Right cardiac atrium (tissue), 5 donors: ENCODE results near the gene ZBED4. TPM values are rescaled to one million over a fixed set of nuclear protein-coding genes. Genes with fewer than 3 reads are reported as not detected.

Source experiments
- ATAC-seq, 2 donors: fragments of 200-7000 bp; cut with Tn5 transposase; one replicate each; pipeline versions ENCODE4 v1.8.0 to v1.9.1; 2020; ENCODE audit warnings: moderate library complexity in 2 of 2, mild to moderate bottlenecking in 1 of 2
- DNase-seq, 3 donors: peaks; one replicate each; pipeline ENCODE4 v3.0.0-alpha.2; 2020
- H3K27ac ChIP-seq: one replicate; pipeline ENCODE4 v1.5.1; 2013; ENCODE audit warnings: mild to moderate bottlenecking, low read length, control low read depth, moderate library complexity
- H3K27me3 ChIP-seq: one replicate; pipeline ENCODE4 v1.6.1; 2013; ENCODE audit not compliant: control insufficient read depth, insufficient read depth
- H3K4me1 ChIP-seq: one replicate; pipeline ENCODE4 v1.6.1; 2013; ENCODE audit warnings: low read length; ENCODE audit not compliant: control insufficient read depth, insufficient read depth
- H3K4me3 ChIP-seq: one replicate; pipeline ENCODE4 v1.5.1; 2013; ENCODE audit warnings: low read length, control low read depth
- H3K9me3 ChIP-seq: one replicate; pipeline ENCODE4 v1.6.1; 2013; ENCODE audit warnings: low read length; ENCODE audit not compliant: control insufficient read depth
- WGBS: extraction: QIAGEN DNeasy Blood & Tissue Kit; methylation state at CpG from one replicate; pipeline ENCODE4 v1.1.7; 2013; 5-methylcytosine and 5-hydroxymethylcytosine counted together
- intact Hi-C, 4 donors: fragments of 100-400 bp; cut with DNase I; formaldehyde crosslinking; loops; one replicate each; pipeline versions ENCODE4 v1.11.0 to v1.14.0; 2022 to 2023
- polyA plus RNA-seq: library from polyadenylated mRNA; stranded (reverse); fragments of 200-250 nt; gene quantifications from one replicate; pipeline ENCODE4 v1.2.3, GENCODE V29; 2013
- total RNA-seq, 4 donors: library from RNA; stranded (reverse); fragmentation: NEBNext Ultra II Directional; extraction: Animal tissue kit (Norgen Biotek cat#: 25700); gene quantifications; one replicate each; pipeline ENCODE4 v1.2.1, GENCODE V29; 2021
- donor health status: healthy with polysubstance abuse.
- donor health status: DM: no; HTN: yes; CAD: no.
- donor health status: DM: no; HTN: no; CAD: no.
- donor health status: DM: no; HTN: yes; CAD: no; lungs with severe emphysema.
- donor health status: DM: yes; HTN: yes; CAD: no.

Gene ZBED4
- total and polyA plus RNA-seq, 5 donors: 2.3 to 5.3 (median 3.9) TPM

DNA sequence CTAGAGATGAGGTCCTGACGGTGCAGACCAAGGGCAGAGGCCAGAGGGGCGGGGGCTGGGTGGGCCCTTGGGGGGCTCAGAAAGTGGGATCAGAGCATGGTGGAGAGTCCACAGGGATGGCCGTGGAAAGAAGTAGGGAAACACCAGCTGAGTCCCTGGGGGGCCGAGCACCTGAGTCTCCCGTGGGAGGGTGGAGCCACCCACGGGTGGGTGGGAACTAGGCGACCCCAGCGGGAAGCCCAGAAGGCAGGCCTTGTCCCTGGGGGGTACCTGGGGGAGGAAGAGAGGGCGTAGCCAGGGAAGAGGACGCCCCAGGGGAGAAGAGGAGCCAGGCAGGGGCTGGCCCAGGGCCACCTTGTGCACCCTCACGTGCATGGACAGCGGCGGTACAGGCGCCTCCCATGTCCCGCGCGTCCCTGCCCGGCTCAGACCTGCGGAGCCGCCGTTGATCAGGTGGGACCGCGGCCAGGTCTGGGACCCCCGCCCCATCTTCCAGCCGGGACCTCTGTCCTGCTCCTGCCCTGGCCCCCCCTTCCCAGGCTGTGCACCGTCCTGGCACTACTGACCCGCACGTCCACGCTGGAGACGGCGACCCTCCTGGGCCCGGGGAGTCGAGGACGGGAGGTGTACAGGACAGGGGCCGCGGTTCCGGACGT is 75.0 kb downstream of the ZBED4 start:
- DNase-seq: no peak
- no peaks in the 10 kb centered on the region for H3K9me3 ChIP-seq
- no peak overlapping the region for H3K4me3 ChIP-seq
- intact Hi-C loops: loop anchor here in 3 of 4 donors (1.0 to 5.0 kb wide), 4 partner anchors 64 to 104 kb away; no protein-coding TSS in a partner anchor
- no peak overlapping the region for H3K27ac ChIP-seq
- no peaks in the 10 kb centered on the region for H3K27me3 ChIP-seq
- WGBS: 38% methylated on average over 38 of the region's 38 CpGs
- H3K4me1 ChIP-seq: peaks cover 3% of the 10 kb centered on the region
- no peak for ATAC-seq

GRCh38 chr22:49929211-49929979 is 75.8 kb downstream of the ZBED4 start:
- ATAC-seq (peak; percentile 42 to 54), DNase-seq (peak; percentile 58 to 86 (median 86))
- no peaks in the 10 kb centered on the region for H3K27me3 ChIP-seq
- no peak overlapping the region for H3K27ac ChIP-seq
- peaks cover 6% of the 10 kb centered on the region for H3K4me1 ChIP-seq
- intact Hi-C loops: loop anchor here in 3 of 4 donors (1.0 to 5.0 kb wide), 4 partner anchors 63 to 103 kb away; no protein-coding TSS in a partner anchor
- no peaks in the 10 kb centered on the region for H3K9me3 ChIP-seq
- whole genome bisulfite sequencing: 4% methylated on average over 75 of the region's 75 CpGs
- no peak overlapping the region for H3K4me3 ChIP-seq

- ATAC-seq (no peak), DNase-seq (peak in 1 of 3 donors; percentile 46)
- Histone ChIP-seq H3K27ac (no peak overlapping the region), H3K4me3 (no peak overlapping the region), H3K4me1 (peaks cover 11% of the 10 kb centered on the region), H3K9me3 (no peaks in the 10 kb centered on the region), H3K27me3 (no peaks in the 10 kb centered on the region)
- intact Hi-C loops: loop anchor here (1.0 to 10.0 kb wide), 6 partner anchors 42 to 285 kb away; no protein-coding TSS in a partner anchor
- WGBS: 65% methylated on average over 21 of the region's 21 CpGs
These were observed 76.4 kb downstream of the ZBED4 start for GRCh38 chr22:49929994-49930575.

- WGBS: 46% methylated on average over 14 of the region's 14 CpGs
- H3K9me3 ChIP-seq: no peaks in the 10 kb centered on the region
- H3K4me1 ChIP-seq: peaks cover 11% of the 10 kb centered on the region
- H3K27me3 ChIP-seq: no peaks in the 10 kb centered on the region
- ATAC-seq (peak; percentile 38 to 47), DNase-seq (peak in 2 of 3 donors; percentile 62 to 78)
- intact Hi-C loops: loop anchor here (2.0 to 10.0 kb wide), 4 partner anchors 41 to 284 kb away; no protein-coding TSS in a partner anchor
- no peak overlapping the region for H3K4me3 ChIP-seq
- H3K27ac ChIP-seq: peak overlapping the region; percentile 14
These were observed 77.2 kb downstream of the ZBED4 start for GRCh38 chr22:49930596-49931412.

GRCh38 chr22:49933236-49934159 is 79.9 kb downstream of the ZBED4 start:
- no peak overlapping the region for H3K4me3 ChIP-seq
- H3K27ac ChIP-seq: peak overlapping the region; percentile 95
- intact Hi-C loops: loop anchor here in 3 of 4 donors (5.0 to 10.0 kb wide), 3 partner anchors 39 to 281 kb away; no protein-coding TSS in a partner anchor
- 60% methylated on average over 27 of the region's 27 CpGs for WGBS
- peak in 2 of 3 donors; percentile 82 to 88 for DNase-seq
- H3K27me3 ChIP-seq: no peaks in the 10 kb centered on the region
- peaks cover 19% of the 10 kb centered on the region for H3K4me1 ChIP-seq
- no peaks in the 10 kb centered on the region for H3K9me3 ChIP-seq
- ATAC-seq: peak; percentile 1 to 16

DNA sequence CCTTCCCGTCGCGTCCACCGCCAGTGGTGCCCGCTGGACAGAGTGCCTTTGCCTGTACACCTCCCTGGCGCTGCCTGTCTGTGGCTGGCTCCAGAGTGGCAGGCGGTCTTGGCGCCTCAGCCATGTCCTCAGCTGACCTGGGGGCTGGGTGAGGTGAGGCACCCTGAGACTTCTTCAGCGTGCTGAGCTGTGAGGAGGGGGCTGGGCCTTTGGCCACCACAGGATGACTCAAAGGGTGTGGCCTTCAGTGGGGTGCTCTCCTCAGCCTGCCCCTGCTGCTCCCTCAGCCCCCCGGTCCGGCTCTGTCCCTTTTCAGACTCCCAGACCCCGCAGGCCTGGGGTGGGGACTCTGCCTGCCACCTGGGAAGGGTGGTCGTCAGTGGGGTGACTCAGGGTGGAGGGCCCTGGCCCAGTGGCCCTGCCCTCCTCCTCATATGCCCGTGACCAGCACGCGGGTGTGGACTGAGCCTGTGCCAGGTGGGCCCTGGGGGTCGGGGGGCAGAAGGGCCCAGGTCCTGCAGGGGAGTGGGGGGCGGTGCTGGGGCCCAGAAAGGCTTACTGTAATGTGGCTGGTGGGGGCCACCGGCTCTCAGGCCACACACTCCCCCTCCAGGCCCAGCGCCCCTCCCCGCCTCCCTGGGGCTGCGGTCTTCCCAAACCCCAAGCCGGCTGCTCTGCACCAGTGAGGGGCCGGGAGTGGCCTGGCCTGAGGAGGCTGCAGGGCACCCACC is 80.7 kb downstream of the ZBED4 start:
- Histone ChIP-seq H3K27me3 (no peaks in the 10 kb centered on the region), H3K4me3 (peak overlapping the region; percentile 47), H3K27ac (peak overlapping the region; percentile 95), H3K9me3 (no peaks in the 10 kb centered on the region), H3K4me1 (peaks cover 19% of the 10 kb centered on the region)
- ATAC-seq: peak; percentile 14 to 20
- peak; percentile 73 to 89 (median 88) for DNase-seq
- intact Hi-C loops: loop anchor here in 3 of 4 donors (5.0 to 10.0 kb wide), 3 partner anchors 38 to 280 kb away; no protein-coding TSS in a partner anchor
- 47% methylated on average over 24 of the region's 24 CpGs for WGBS

GRCh38 chr22:49934891-49935557 is 81.4 kb downstream of the ZBED4 start:
- H3K27me3 ChIP-seq: no peaks in the 10 kb centered on the region
- peaks cover 19% of the 10 kb centered on the region for H3K4me1 ChIP-seq
- WGBS: 8% methylated on average over 54 of the region's 56 CpGs
- ATAC-seq: peak; percentile 43 to 54
- DNase-seq: peak; percentile 92 to 97 (median 93)
- no peaks in the 10 kb centered on the region for H3K9me3 ChIP-seq
- intact Hi-C loops: loop anchor here in 3 of 4 donors (5.0 to 10.0 kb wide), 3 partner anchors 37 to 280 kb away; no protein-coding TSS in a partner anchor
- peak overlapping the region; percentile 95 for H3K27ac ChIP-seq
- peak overlapping the region; percentile 47 for H3K4me3 ChIP-seq

DNA sequence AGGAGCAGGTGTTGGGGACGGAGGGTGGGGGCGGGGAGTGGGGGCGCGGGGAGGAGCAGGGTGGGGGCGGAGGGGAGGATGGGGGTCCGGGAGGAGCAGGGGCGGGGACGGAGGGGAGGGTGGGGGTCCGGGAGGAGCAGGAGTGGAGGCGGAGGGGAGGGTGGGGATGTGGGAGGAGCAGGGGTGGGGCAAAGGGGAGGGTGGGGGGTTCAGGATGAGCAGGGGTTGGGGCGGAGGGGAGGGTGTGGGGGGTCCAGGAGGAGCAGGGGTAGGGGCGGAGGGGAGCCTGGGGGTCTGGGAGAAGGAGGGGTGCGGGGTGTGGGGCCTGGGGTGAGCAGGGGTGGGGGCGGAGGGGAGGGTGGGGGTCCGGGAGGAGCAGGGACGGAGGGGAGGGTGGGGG is 81.9 kb downstream of the ZBED4 start:
- intact Hi-C loops: loop anchor here in 1 of 4 donors (10.0 kb wide), 1 partner anchor 279 kb away; no protein-coding TSS in a partner anchor
- WGBS: 6% methylated on average over 15 of the region's 16 CpGs
- no peak for ATAC-seq
- Histone ChIP-seq H3K27ac (no peak overlapping the region), H3K4me3 (peak overlapping the region; percentile 47), H3K4me1 (peaks cover 19% of the 10 kb centered on the region), H3K27me3 (no peaks in the 10 kb centered on the region), H3K9me3 (no peaks in the 10 kb centered on the region)
- no peak for DNase-seq
